Heart right ventricle (tissue), 16 donors: ENCODE results near the gene AMOTL2. TPM values are rescaled to one million over a fixed set of nuclear protein-coding genes. Genes with fewer than 3 reads are reported as not detected.

Experiments used
- ATAC-seq, 8 donors: fragments of 200-7000 bp; cut with Tn5 transposase; one replicate each; pipeline ENCODE4 v1.9.1; 2020; ENCODE audit warnings: mild to moderate bottlenecking in 8 of 8, moderate library complexity in 8 of 8, moderate number of reproducible peaks in 1 of 8
- DNase-seq, 2 donors: peaks; one replicate each; pipeline ENCODE4 v3.0.0-alpha.2; 2020
- H3K27ac ChIP-seq, 10 donors: fragments of 200-600 bp; sonication (generic) in 2 of 10; one replicate each; pipeline versions ENCODE4 v1.5.0 to v1.8.0; 2020 to 2022; ENCODE audit warnings: mild to moderate bottlenecking in 3 of 10
- H3K27me3 ChIP-seq, 7 donors: fragments of 200-600 bp; one replicate each; pipeline ENCODE4 v1.8.0; 2021 to 2022; ENCODE audit warnings: mild to moderate bottlenecking in 2 of 7
- H3K36me3 ChIP-seq, 9 donors: fragments of 200-600 bp; sonication (generic) in 1 of 9; one replicate each; pipeline versions ENCODE4 v1.5.0 to v1.8.0; 2020 to 2022; ENCODE audit warnings: mild to moderate bottlenecking in 2 of 9
- H3K4me1 ChIP-seq, 9 donors: fragments of 200-600 bp; sonication (generic) in 1 of 9; one replicate each; pipeline versions ENCODE4 v1.5.0 to v1.8.0; 2020 to 2022; ENCODE audit warnings: mild to moderate bottlenecking in 4 of 9
- H3K4me3 ChIP-seq, 10 donors: fragments of 200-600 bp; sonication (generic) in 2 of 10; one replicate each; pipeline versions ENCODE4 v1.5.0 to v1.8.0; 2020 to 2022; ENCODE audit warnings: mild to moderate bottlenecking in 7 of 10, moderate library complexity in 2 of 10
- H3K9me3 ChIP-seq, 11 donors: fragments of 200-600 bp in 10 of 11; sonication (generic) in 2 of 11; one replicate each; pipeline versions ENCODE4 v1.5.0 to v1.8.0; 2013 to 2022; ENCODE audit warnings: mild to moderate bottlenecking in 2 of 11, control low read depth in 1 of 11, moderate library complexity in 1 of 11
- CTCF ChIP-seq, 9 donors: fragments of 200-600 bp; sonication (generic) in 2 of 9; IDR thresholded peaks; one replicate each; pipeline versions ENCODE4 v1.5.0 to v1.8.0; 2021 to 2022; ENCODE audit warnings: antibody characterized with exemption in 9 of 9, mild to moderate bottlenecking in 5 of 9, moderate library complexity in 1 of 9
- WGBS, 2 donors: extraction: QIAGEN DNeasy Blood & Tissue Kit; methylation state at CpG; one replicate each; pipeline ENCODE4 v1.1.7; 2013; ENCODE audit warnings: inconsistent platforms in 1 of 2; 5-methylcytosine and 5-hydroxymethylcytosine counted together
- intact Hi-C, 10 donors: fragments of 100-400 bp; cut with DNase I; formaldehyde crosslinking; loops; one replicate each; pipeline versions ENCODE4 v1.11.1 to v1.14.2; 2022
- polyA plus RNA-seq, 2 donors: library from polyadenylated mRNA; stranded (reverse); fragments of 200-250 nt; gene quantifications; one replicate each; pipeline ENCODE4 v1.2.3, GENCODE V29; 2013
- total RNA-seq, 10 donors: library from RNA; stranded (reverse); fragmentation: NEBNext Ultra II Directional in 3 of 10; extraction: Animal tissue kit (Norgen Biotek cat#: 25700) in 3 of 10; gene quantifications; one replicate each; pipeline versions ENCODE4 v1.2.1 to v1.2.4, GENCODE V29; 2021 to 2023
- donor health status: Arrhythmogenic right ventricular cardiomyopathy.
- donor health status: ischemic (EF 13 %, LVEDD 7.1; RV severe dilation, severe dysfunction).
- donor health status: healthy with polysubstance abuse.
- donor health status: DM: no; HTN: yes; CAD: no.
- donor health status: DM: no; HTN: no; CAD: no.
- donor health status: ischemic (EF 25% LVEDD 6.9; RV normal size, moderate dysfunction).
- donor health status: ischemic (EF 25% LVEDD 5.7; RV mildly dilated, moderate dysfunction).
- donor health status: healthy.
- donor health status: DM: yes; HTN: yes; CAD: no.
- donor health status: Ischemic cardiomyopathy.
- donor health status: ischemic (EF 35%, LVEDD 5.7; RV mildly dilated, moderate dysfunction).
- donor health status: nonischemic (EF 11% LVEDD 7.7; RV severe dilation, severe dysfunction).
- donor health status: DM: yes; HTN: yes; CAD: no.
- donor health status: PGD.
- donor health status: ischemic (EF 29% LVEDD 5.4; RV normal size, mild dysfunction).
- donor health status: nonischemic (EF 23%, LVEDD 6.1; RV moderate dilation, normal function).

Gene AMOTL2
- total and polyA plus RNA-seq, 12 donors, result 18.7 to 96.6 (median 54.1) TPM

- no peaks in the 10 kb centered on the region for H3K9me3 ChIP-seq
- ATAC-seq (no peak), DNase-seq (no peak)
- intact Hi-C loops, result loop anchor here in 3 of 10 donors (5.0 kb wide), 2 partner anchors 39 to 44 kb away; no protein-coding TSS in a partner anchor
- peaks cover 0 to 89% (median 70%) of the 10 kb centered on the region in 9 donors for H3K36me3 ChIP-seq
- peaks cover 19 to 100% (median 92%) of the 10 kb centered on the region in 9 donors for H3K4me1 ChIP-seq
- TF ChIP-seq CTCF (IDR thresholded peaks at IDR 0.05), result no peak
- WGBS, 2 donors, result 72 to 83% methylated on average over 9 of the region's 9 CpGs
- no peaks in the 10 kb centered on the region for H3K27me3 ChIP-seq
- no peak overlapping the region for H3K4me3 ChIP-seq
- peak overlapping the region in 6 of 10 donors; percentile 49 to 100 (median 63) for H3K27ac ChIP-seq
Measured at GRCh38 chr3:134356411-134357040, 17.7 kb downstream of the AMOTL2 start.

GRCh38 chr3:134355416-134355815 lies 18.8 kb downstream of the AMOTL2 start:
- H3K36me3 ChIP-seq, result peaks cover 0 to 78% (median 59%) of the 10 kb centered on the region in 9 donors
- intact Hi-C loops, result loop anchor here in 3 of 10 donors (5.0 kb wide), 2 partner anchors 38 to 43 kb away; no protein-coding TSS in a partner anchor
- DNase-seq (no peak), ATAC-seq (no peak)
- H3K4me1 ChIP-seq, result peaks cover 10 to 100% (median 92%) of the 10 kb centered on the region in 9 donors
- no peak for TF ChIP-seq CTCF (IDR thresholded peaks at IDR 0.05)
- WGBS, 2 donors, result 69 to 76% methylated on average over 5 of the region's 5 CpGs
- H3K27me3 ChIP-seq, result no peaks in the 10 kb centered on the region
- no peak overlapping the region for H3K4me3 ChIP-seq
- peak overlapping the region in 1 of 10 donors; percentile 39 for H3K27ac ChIP-seq
- no peaks in the 10 kb centered on the region for H3K9me3 ChIP-seq

- 80 to 81% methylated on average over 7 of the region's 7 CpGs for WGBS, 2 donors
- no peaks in the 10 kb centered on the region for H3K27me3 ChIP-seq
- intact Hi-C loops, result loop anchor here in 3 of 10 donors (5.0 kb wide), 2 partner anchors 37 to 42 kb away; no protein-coding TSS in a partner anchor
- no peak for ATAC-seq
- H3K36me3 ChIP-seq, result peaks cover 0 to 71% (median 52%) of the 10 kb centered on the region in 9 donors
- no peak for DNase-seq
- peak overlapping the region in 4 of 10 donors; percentile 18 to 50 (median 26) for H3K27ac ChIP-seq
- H3K4me3 ChIP-seq, result no peak overlapping the region
- no peak for TF ChIP-seq CTCF (IDR thresholded peaks at IDR 0.05)
- H3K9me3 ChIP-seq, result no peaks in the 10 kb centered on the region
- H3K4me1 ChIP-seq, result peaks cover 10 to 95% (median 85%) of the 10 kb centered on the region in 9 donors
Measured at GRCh38 chr3:134354612-134355251, 19.5 kb downstream of the AMOTL2 start.

- ATAC-seq, result no peak
- intact Hi-C loops, result no loop called here
- peaks cover 0 to 64% (median 45%) of the 10 kb centered on the region in 9 donors for H3K36me3 ChIP-seq
- H3K4me3 ChIP-seq, result no peak overlapping the region
- TF ChIP-seq CTCF (IDR thresholded peaks at IDR 0.05), result no peak
- H3K27ac ChIP-seq, result peak overlapping the region in 4 of 10 donors; percentile 22 to 50 (median 32)
- 84 to 89% methylated on average over 7 of the region's 7 CpGs for WGBS, 2 donors
- DNase-seq, result no peak
- H3K9me3 ChIP-seq, result no peaks in the 10 kb centered on the region
- no peaks in the 10 kb centered on the region for H3K27me3 ChIP-seq
- peaks cover 10 to 88% (median 78%) of the 10 kb centered on the region in 9 donors for H3K4me1 ChIP-seq
Measured at GRCh38 chr3:134353831-134354611, 20.2 kb downstream of the AMOTL2 start.
